Neural progenitor cell (in vitro differentiated cells): ENCODE data around the gene AQP7.

Experiments
- CTCF ChIP-seq: fragments of 200-600 bp; sonication (generic); IDR thresholded peaks from 2 replicates; pipeline ENCODE4 v1.5.1; 2017; ENCODE audit warnings: antibody characterized with exemption, mild to moderate bottlenecking
- EZH2 ChIP-seq: fragments of 200-600 bp; sonication (generic); IDR thresholded peaks from 2 replicates; pipeline ENCODE4 v1.6.1; 2017; ENCODE audit warnings: antibody characterized with exemption, mild to moderate bottlenecking, moderate library complexity
- EZH2phosphoT487 ChIP-seq: fragments of 200-600 bp; sonication (generic); IDR thresholded peaks from 2 replicates; pipeline ENCODE4 v1.6.1; 2017; ENCODE audit warnings: antibody characterized with exemption

- TF ChIP-seq CTCF = no peak
- no peak for TF ChIP-seq EZH2
- TF ChIP-seq EZH2phosphoT487 = no peak
Observed at GRCh38 chr9:33443464-33444154, 41.2 kb upstream of the AQP7 start.
